ENCODE data around the gene INHBC.

INHBC gene

GRCh38 chr12:57470970-57471656 is 36.5 kb downstream of the INHBC start:
- 0 out of 2 replicates have a peak, but pooled peaks have one; percentile 15 for TF ChIP-seq PRDM10 (tag by site-specific recombination; IDR thresholded peaks at IDR 0.05)
- TF ChIP-seq ZNF112 (tag by site-specific recombination; IDR thresholded peaks at IDR 0.05): no peak
- no peaks in the 10 kb centered on the region for H3K4me1 ChIP-seq (ENCODE audit: control insufficient read depth, insufficient read depth, low read length)
- no peak overlapping the region for H3K27ac ChIP-seq (ENCODE audit: extremely low read depth, low read depth, low read length)
- POLR2A ChIA-PET: no interaction called here
- no peaks in the 10 kb centered on the region for H3K36me3 ChIP-seq (ENCODE audit: control insufficient read depth in 2 of 2, insufficient read depth in 1 of 2, low read length in 2 of 2)
- H3K4me3 ChIP-seq (ENCODE audit: low read depth, low read length): no peak overlapping the region
- no peaks in the 10 kb centered on the region for H3K9me3 ChIP-seq (ENCODE audit: control insufficient read depth, insufficient read depth, low read depth, low read length)
- CTCF ChIA-PET: interaction anchor here (1.2 kb wide), 1 partner anchor 13 kb away, joined by 6 read pairs; the partner anchor contains the start of gene GLI1

- Histone ChIP-seq H3K4me3 (ENCODE audit: low read depth, low read length) (no peak overlapping the region), H3K9me3 (ENCODE audit: control insufficient read depth, insufficient read depth, low read depth, low read length) (no peaks in the 10 kb centered on the region), H3K27ac (ENCODE audit: extremely low read depth, low read depth, low read length) (no peak overlapping the region), H3K4me1 (ENCODE audit: control insufficient read depth, insufficient read depth, low read length) (no peaks in the 10 kb centered on the region), H3K36me3 (ENCODE audit: control insufficient read depth in 2 of 2, insufficient read depth in 1 of 2, low read length in 2 of 2) (no peaks in the 10 kb centered on the region)
- ChIA-PET POLR2A (no interaction called here), CTCF (interaction anchor here (0.6 to 1.5 kb wide), 2 partner anchors 9 to 18 kb away, joined by 3 to 5 read pairs; no protein-coding TSS in a partner anchor)
- TF ChIP-seq, protein P1, sequence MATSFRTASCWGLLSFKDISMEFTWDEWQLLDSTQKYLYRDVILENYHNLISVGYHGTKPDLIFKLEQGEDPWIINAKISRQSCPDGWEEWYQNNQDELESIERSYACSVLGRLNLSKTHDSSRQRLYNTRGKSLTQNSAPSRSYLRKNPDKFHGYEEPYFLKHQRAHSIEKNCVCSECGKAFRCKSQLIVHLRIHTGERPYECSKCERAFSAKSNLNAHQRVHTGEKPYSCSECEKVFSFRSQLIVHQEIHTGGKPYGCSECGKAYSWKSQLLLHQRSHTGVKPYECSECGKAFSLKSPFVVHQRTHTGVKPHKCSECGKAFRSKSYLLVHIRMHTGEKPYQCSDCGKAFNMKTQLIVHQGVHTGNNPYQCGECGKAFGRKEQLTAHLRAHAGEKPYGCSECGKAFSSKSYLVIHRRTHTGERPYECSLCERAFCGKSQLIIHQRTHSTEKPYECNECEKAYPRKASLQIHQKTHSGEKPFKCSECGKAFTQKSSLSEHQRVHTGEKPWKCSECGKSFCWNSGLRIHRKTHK (tag by site-specific recombination; IDR thresholded peaks at IDR 0.05): no peak
Measured at GRCh38 chr12:57471661-57472060, 37.1 kb downstream of the INHBC start.

DNA sequence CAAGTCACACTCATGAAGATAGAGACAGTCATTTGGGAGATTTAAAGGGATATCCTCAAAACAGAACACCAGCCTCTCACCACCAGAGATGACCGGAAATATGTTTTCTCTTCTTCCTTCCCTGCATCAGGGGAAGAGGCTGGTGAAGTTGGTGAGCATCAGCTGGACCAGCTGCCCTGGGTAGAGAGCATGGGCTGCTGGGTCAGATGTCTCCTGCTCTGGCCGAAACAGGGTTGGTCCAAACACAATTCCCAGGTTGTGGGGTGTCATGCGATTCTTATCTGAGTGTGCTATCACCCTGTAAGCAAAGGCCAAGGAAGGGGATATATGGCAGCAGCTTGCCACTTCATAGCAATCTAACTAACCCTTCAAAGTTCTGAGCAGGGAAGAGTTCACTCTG is 37.8 kb downstream of the INHBC start:
- ChIA-PET POLR2A (no interaction called here), CTCF (interaction anchor here (1.5 kb wide), 1 partner anchor 9 kb away, joined by 5 read pairs; no protein-coding TSS in a partner anchor)
- H3K36me3 ChIP-seq (ENCODE audit: control insufficient read depth in 2 of 2, insufficient read depth in 1 of 2, low read length in 2 of 2): no peaks in the 10 kb centered on the region
- no peak overlapping the region for H3K27ac ChIP-seq (ENCODE audit: extremely low read depth, low read depth, low read length)
- no peak overlapping the region for H3K4me3 ChIP-seq (ENCODE audit: low read depth, low read length)
- no peaks in the 10 kb centered on the region for H3K9me3 ChIP-seq (ENCODE audit: control insufficient read depth, insufficient read depth, low read depth, low read length)
- no peaks in the 10 kb centered on the region for H3K4me1 ChIP-seq (ENCODE audit: control insufficient read depth, insufficient read depth, low read length)
- TF ChIP-seq ZNF423 (tag by site-specific recombination; IDR thresholded peaks at IDR 0.05) (no peak), ZNF10 (tag by site-specific recombination; IDR thresholded peaks at IDR 0.05) (no peak), ZNF114 (tag by site-specific recombination; IDR thresholded peaks at IDR 0.05) (no peak), ZBTB21 (tag by site-specific recombination; IDR thresholded peaks at IDR 0.05) (no peak), KLF7 (tag by site-specific recombination; IDR thresholded peaks at IDR 0.05; ENCODE audit: borderline replicate concordance) (no peak), ZEB2 (tag by site-specific recombination; IDR thresholded peaks at IDR 0.05) (no peak), GLI2 (tag by site-specific recombination; IDR thresholded peaks at IDR 0.05; ENCODE audit: borderline replicate concordance, low read depth) (no peak), ZSCAN4 (tag by site-specific recombination; IDR thresholded peaks at IDR 0.05) (no peak), PRDM10 (tag by site-specific recombination; IDR thresholded peaks at IDR 0.05) (no peak), ZNF280C (tag by site-specific recombination; IDR thresholded peaks at IDR 0.05) (no peak), ZNF654 (tag by site-specific recombination; IDR thresholded peaks at IDR 0.05; ENCODE audit: low read depth) (no peak), ZSCAN23 (tag by site-specific recombination; IDR thresholded peaks at IDR 0.05) (no peak), ZFP3 (tag by site-specific recombination; IDR thresholded peaks at IDR 0.05; ENCODE audit: low read depth) (no peak), KLF9 (tag by site-specific recombination; IDR thresholded peaks at IDR 0.05; ENCODE audit: low read depth) (no peak), GLIS1 (tag by site-specific recombination; IDR thresholded peaks at IDR 0.05) (no peak), WT1 (tag by site-specific recombination; IDR thresholded peaks at IDR 0.05) (no peak)
